Measurements from ENCODE around the gene CRB3. TPM values are rescaled to one million over a fixed set of nuclear protein-coding genes. Genes with fewer than 3 reads are reported as not detected.

CRB3 gene
- total and polyA plus RNA-seq, 2 donors, result 1.1 to 7.0 TPM

DNA sequence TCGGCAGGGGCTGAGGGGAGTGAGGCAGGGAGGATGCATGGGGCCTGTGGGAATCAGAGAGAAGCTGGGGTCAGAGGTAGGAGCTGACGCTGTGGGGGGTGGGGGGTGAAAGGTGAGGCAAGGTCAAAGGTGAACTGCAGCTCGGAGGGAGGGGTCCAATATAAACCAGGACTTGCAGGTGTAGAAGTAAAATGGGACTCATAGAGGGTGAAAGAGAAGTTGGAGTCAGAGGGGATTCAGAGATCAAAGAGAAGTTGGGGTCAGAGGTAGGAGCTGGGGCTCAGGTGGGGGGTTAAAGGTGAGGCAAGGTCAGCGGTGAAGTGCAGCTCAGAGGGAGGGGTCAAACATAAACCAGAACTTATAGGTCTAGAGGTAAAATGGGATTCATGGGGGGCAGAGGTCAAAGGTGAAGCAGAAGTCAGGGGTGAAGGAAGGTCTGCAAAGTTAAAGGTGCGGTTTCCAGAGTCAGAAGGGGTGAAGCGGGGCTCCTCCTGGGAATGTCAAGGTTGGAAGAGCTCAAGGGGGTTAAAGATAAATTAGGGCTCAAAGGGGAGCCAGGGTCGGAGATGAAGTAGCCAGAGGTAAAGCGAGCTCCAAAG lies 30.5 kb downstream of the CRB3 start:
- Histone ChIP-seq H3K9me3 (ENCODE audit: control insufficient read depth in 2 of 2, insufficient read depth in 1 of 2, low read length in 1 of 2) (peaks cover 0 to 4% of the 10 kb centered on the region in 2 donors), H3K4me1 (ENCODE audit: control insufficient read depth in 2 of 2, insufficient read depth in 2 of 2, low read length in 2 of 2) (peaks cover 0 to 3% of the 10 kb centered on the region in 2 donors), H3K4me3 (ENCODE audit: low read length in 2 of 2) (no peak overlapping the region), H3K36me3 (ENCODE audit: control insufficient read depth in 2 of 2, insufficient read depth in 2 of 2, low read length in 1 of 2) (no peaks in the 10 kb centered on the region), H3K27me3 (ENCODE audit: control insufficient read depth in 2 of 2, insufficient read depth in 1 of 2, low read length in 1 of 2) (peaks cover 0 to 10% of the 10 kb centered on the region in 2 donors), H3K27ac (ENCODE audit: low read depth in 1 of 2, low read length in 1 of 2) (no peak overlapping the region)
- WGBS, result 96% methylated on average over 8 of the region's 8 CpGs
- DNase-seq (ENCODE audit: low read depth in 6 of 9, low spot score in 9 of 9), result no peak

GRCh38 chr19:6495947-6496346 lies 31.9 kb downstream of the CRB3 start:
- H3K36me3 ChIP-seq (ENCODE audit: control insufficient read depth in 2 of 2, insufficient read depth in 2 of 2, low read length in 1 of 2), result no peaks in the 10 kb centered on the region
- H3K27me3 ChIP-seq (ENCODE audit: control insufficient read depth in 2 of 2, insufficient read depth in 1 of 2, low read length in 1 of 2), result peaks cover 8 to 24% of the 10 kb centered on the region in 2 donors
- no peak overlapping the region for H3K27ac ChIP-seq (ENCODE audit: low read depth in 1 of 2, low read length in 1 of 2)
- H3K9me3 ChIP-seq (ENCODE audit: control insufficient read depth in 2 of 2, insufficient read depth in 1 of 2, low read length in 1 of 2), result peaks cover 0 to 4% of the 10 kb centered on the region in 2 donors
- 98% methylated on average over 19 of the region's 19 CpGs for WGBS
- peaks cover 0 to 3% of the 10 kb centered on the region in 2 donors for H3K4me1 ChIP-seq (ENCODE audit: control insufficient read depth in 2 of 2, insufficient read depth in 2 of 2, low read length in 2 of 2)
- no peak overlapping the region for H3K4me3 ChIP-seq (ENCODE audit: low read length in 2 of 2)
- DNase-seq (ENCODE audit: low read depth in 6 of 9, low spot score in 9 of 9), result no peak

- peaks cover 0 to 3% of the 10 kb centered on the region in 2 donors for H3K4me1 ChIP-seq (ENCODE audit: control insufficient read depth in 2 of 2, insufficient read depth in 2 of 2, low read length in 2 of 2)
- H3K27me3 ChIP-seq (ENCODE audit: control insufficient read depth in 2 of 2, insufficient read depth in 1 of 2, low read length in 1 of 2), result peaks cover 32 to 49% of the 10 kb centered on the region in 2 donors
- H3K4me3 ChIP-seq (ENCODE audit: low read length in 2 of 2), result no peak overlapping the region
- no peaks in the 10 kb centered on the region for H3K9me3 ChIP-seq (ENCODE audit: control insufficient read depth in 2 of 2, insufficient read depth in 1 of 2, low read length in 1 of 2)
- WGBS, result 65% methylated on average over 7 of the region's 7 CpGs
- no peak for DNase-seq (ENCODE audit: low read depth in 6 of 9, low spot score in 9 of 9)
- no peak overlapping the region for H3K27ac ChIP-seq (ENCODE audit: low read depth in 1 of 2, low read length in 1 of 2)
- H3K36me3 ChIP-seq (ENCODE audit: control insufficient read depth in 2 of 2, insufficient read depth in 2 of 2, low read length in 1 of 2), result no peaks in the 10 kb centered on the region
These were observed 34.4 kb downstream of the CRB3 start for GRCh38 chr19:6498294-6499036.

DNA sequence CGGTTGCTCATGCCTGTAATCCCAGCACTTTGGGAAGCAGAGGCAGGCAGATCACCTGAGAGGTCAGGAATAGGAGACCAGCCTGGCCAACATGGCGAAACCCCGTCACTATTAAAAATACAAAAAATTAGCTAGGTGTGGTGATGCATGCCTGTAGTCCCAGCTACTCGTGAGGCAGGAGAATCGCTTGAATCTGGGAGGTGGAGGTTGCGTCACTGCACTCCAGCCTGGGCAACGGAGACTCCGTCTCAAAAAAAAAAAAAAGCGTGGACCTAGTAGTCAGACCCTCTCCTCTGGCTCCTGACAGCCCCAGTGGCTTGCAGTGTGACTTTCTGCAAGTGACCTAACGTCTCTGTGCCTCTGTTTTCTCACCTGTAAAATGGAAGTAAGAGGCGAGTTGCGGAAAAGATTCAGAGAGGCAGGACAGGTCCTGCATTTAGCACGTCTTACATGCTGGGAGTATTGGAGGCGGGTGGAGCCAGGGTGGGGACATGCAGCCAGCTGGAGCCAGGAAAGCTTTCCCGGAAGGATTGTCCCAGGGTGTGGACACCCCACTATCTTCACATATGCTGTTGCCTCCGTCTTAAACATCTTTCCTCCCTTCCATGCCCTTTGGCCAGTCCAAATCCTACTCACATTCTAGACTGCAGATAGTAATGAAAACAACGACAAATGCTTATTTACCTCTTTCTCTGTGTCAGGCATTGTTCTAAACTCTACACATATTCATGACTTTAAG lies 35.1 kb downstream of the CRB3 start:
- Histone ChIP-seq H3K9me3 (ENCODE audit: control insufficient read depth in 2 of 2, insufficient read depth in 1 of 2, low read length in 1 of 2) (no peaks in the 10 kb centered on the region), H3K27ac (ENCODE audit: low read depth in 1 of 2, low read length in 1 of 2) (no peak overlapping the region), H3K27me3 (ENCODE audit: control insufficient read depth in 2 of 2, insufficient read depth in 1 of 2, low read length in 1 of 2) (peaks cover 34 to 55% of the 10 kb centered on the region in 2 donors), H3K4me1 (ENCODE audit: control insufficient read depth in 2 of 2, insufficient read depth in 2 of 2, low read length in 2 of 2) (peaks cover 0 to 3% of the 10 kb centered on the region in 2 donors), H3K36me3 (ENCODE audit: control insufficient read depth in 2 of 2, insufficient read depth in 2 of 2, low read length in 1 of 2) (no peaks in the 10 kb centered on the region), H3K4me3 (ENCODE audit: low read length in 2 of 2) (no peak overlapping the region)
- 93% methylated on average over 17 of the region's 17 CpGs for WGBS
- no peak for DNase-seq (ENCODE audit: low read depth in 6 of 9, low spot score in 9 of 9)

DNA sequence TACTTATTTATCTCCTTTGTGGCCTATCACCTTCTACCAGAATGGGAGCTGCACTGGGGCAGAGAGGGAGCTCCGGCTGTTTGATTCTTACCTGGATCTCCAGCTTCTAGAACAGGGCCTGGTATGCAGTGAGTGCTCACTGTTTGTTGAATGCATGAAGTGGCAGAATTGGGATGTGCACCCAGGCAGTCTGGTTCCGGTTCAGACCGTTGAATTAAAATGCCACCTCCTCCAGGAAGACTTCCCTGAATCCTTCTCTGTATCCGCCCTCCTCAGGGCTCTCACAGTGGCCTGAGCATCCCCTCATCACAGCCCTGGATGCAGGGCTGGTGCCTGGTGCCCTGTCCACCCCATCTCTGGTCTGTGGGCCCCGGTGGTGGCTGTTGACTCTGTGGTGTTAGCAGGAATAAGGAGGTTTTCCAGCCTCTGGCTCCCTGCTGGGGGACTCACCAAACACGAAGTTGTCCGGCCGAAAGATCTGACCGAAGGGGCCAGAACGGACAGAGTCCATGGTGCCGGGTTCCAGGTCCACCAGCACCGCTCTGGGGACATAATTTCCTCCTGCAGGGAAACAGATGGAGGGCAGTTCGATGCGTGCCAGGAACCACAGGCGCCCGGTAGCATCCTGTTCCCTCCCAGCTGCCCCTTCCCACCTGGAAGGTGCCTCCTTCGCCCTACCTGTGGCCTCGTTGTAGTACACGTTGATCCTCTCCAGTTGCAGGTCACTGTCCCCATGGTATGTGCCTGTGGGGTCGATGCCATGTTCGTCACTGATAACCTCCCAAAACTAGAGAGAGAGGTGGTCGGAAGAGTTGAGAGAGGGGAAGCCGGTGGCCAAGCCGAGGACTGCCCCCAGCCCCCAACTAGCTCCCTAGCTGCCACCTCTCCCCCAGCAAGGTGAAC lies 37.0 kb downstream of the CRB3 start:
- no peak for DNase-seq (ENCODE audit: low read depth in 6 of 9, low spot score in 9 of 9)
- Histone ChIP-seq H3K27me3 (ENCODE audit: control insufficient read depth in 2 of 2, insufficient read depth in 1 of 2, low read length in 1 of 2) (peaks cover 34 to 55% of the 10 kb centered on the region in 2 donors), H3K9me3 (ENCODE audit: control insufficient read depth in 2 of 2, insufficient read depth in 1 of 2, low read length in 1 of 2) (no peaks in the 10 kb centered on the region), H3K4me3 (ENCODE audit: low read length in 2 of 2) (no peak overlapping the region), H3K36me3 (ENCODE audit: control insufficient read depth in 2 of 2, insufficient read depth in 2 of 2, low read length in 1 of 2) (no peaks in the 10 kb centered on the region), H3K27ac (ENCODE audit: low read depth in 1 of 2, low read length in 1 of 2) (no peak overlapping the region), H3K4me1 (ENCODE audit: control insufficient read depth in 2 of 2, insufficient read depth in 2 of 2, low read length in 2 of 2) (peaks cover 0 to 3% of the 10 kb centered on the region in 2 donors)
- 69% methylated on average over 24 of the region's 24 CpGs for WGBS

DNA sequence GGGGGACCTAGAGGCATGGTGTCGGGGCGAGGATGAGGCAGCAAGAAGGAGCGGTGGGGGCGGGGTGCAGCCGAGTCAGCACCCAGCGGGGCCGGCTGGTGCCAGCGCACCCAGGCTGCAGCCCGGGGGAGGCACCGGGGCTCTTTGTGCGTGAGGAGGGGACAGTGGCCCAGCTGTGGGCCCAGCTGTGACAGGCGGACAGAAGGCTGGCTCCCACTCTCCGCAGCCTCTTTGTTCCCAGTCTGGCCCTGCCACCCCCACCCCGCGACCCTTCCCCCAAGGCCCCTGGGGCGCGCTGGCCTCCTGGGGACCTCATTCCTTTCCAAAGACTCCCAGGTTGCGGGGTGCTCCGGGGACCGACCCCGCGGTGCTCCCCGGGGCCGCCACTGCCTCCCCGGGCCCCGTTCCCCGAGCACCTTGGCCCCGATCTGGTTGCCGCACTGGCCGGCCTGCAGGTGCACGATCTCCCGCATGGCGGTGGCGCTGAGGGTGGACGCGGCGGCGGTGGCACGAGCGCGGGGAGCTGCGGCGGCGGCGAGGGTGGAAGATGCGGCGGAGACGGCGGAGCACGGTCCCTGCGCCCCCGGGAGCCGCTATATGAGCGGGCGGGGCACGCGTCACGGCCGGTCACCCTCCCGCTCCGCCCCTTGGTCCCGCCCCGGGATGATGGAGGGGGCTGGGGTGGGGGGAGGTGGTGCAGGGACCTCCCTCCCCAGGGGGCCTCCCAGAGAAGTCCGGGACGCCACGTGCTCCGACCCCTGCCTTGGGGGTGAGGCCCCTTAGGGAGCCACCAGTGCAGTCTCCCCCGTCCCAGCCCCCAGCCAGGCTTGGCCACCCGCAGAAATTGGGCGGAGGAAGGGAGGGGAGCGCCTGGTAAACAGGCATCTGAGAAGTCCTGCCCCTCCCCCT lies 37.9 kb downstream of the CRB3 start, which contains the start of gene TUBB4A:
TUBB4A (minus strand) TSS at position 570 of the 909 bp plus-strand sequence; CDS start at position 473, 97 bp downstream.
- WGBS, result 3% methylated on average over 71 of the region's 71 CpGs
- Histone ChIP-seq H3K36me3 (ENCODE audit: control insufficient read depth in 2 of 2, insufficient read depth in 2 of 2, low read length in 1 of 2) (no peaks in the 10 kb centered on the region), H3K27me3 (ENCODE audit: control insufficient read depth in 2 of 2, insufficient read depth in 1 of 2, low read length in 1 of 2) (peaks cover 34 to 55% of the 10 kb centered on the region in 2 donors), H3K4me1 (ENCODE audit: control insufficient read depth in 2 of 2, insufficient read depth in 2 of 2, low read length in 2 of 2) (peaks cover 0 to 3% of the 10 kb centered on the region in 2 donors), H3K27ac (ENCODE audit: low read depth in 1 of 2, low read length in 1 of 2) (no peak within 1 kb of the TSS), H3K9me3 (ENCODE audit: control insufficient read depth in 2 of 2, insufficient read depth in 1 of 2, low read length in 1 of 2) (no peaks in the 10 kb centered on the region), H3K4me3 (ENCODE audit: low read length in 2 of 2) (peak within 1 kb of the TSS in 1 of 2 donors; percentile 31)
- DNase-seq (ENCODE audit: low read depth in 6 of 9, low spot score in 9 of 9), result no peak

DNA sequence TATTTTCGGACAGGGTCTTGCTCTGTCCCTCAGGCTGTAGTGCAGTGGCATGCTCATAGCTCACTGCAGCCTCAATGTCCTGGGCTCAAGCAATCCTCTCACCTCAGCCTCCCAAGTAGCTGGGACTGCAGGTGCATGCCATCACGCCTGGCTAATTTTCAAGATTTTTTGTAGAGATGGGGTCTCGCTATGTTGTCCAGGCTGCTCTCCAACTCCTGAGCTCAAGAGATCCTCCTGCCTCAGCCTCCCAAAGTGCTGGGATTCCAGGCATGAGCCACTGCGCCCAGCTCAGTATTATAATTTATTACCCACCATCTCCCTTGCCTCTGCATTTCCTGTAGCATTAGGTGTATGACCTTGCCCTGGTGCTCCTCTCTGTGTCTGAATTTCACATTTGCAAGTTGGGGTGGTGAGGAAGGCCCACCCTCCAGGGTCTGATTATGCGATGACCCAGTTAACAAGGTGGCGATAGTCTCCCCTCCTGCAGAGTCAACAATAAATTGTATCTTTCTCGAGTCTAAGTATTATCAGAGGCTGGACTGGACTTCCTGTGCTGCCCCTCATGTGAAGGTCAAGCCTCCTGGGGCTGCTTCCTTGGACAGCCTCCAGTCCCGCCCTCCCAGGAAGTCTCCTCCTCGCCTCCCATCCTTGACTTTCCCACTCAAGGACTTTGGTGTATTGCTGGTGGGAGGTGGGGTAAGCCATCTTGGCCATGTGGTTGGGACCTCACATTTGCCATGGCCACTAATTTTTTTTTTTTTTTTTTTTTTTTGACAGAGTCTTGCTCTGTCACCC lies 39.5 kb downstream of the CRB3 start:
- no peaks in the 10 kb centered on the region for H3K36me3 ChIP-seq (ENCODE audit: control insufficient read depth in 2 of 2, insufficient read depth in 2 of 2, low read length in 1 of 2)
- no peaks in the 10 kb centered on the region for H3K9me3 ChIP-seq (ENCODE audit: control insufficient read depth in 2 of 2, insufficient read depth in 1 of 2, low read length in 1 of 2)
- no peak for DNase-seq (ENCODE audit: low read depth in 6 of 9, low spot score in 9 of 9)
- no peak overlapping the region for H3K4me3 ChIP-seq (ENCODE audit: low read length in 2 of 2)
- H3K4me1 ChIP-seq (ENCODE audit: control insufficient read depth in 2 of 2, insufficient read depth in 2 of 2, low read length in 2 of 2), result no peaks in the 10 kb centered on the region
- 96% methylated on average over 9 of the region's 9 CpGs for WGBS
- no peak overlapping the region for H3K27ac ChIP-seq (ENCODE audit: low read depth in 1 of 2, low read length in 1 of 2)
- H3K27me3 ChIP-seq (ENCODE audit: control insufficient read depth in 2 of 2, insufficient read depth in 1 of 2, low read length in 1 of 2), result peaks cover 34 to 53% of the 10 kb centered on the region in 2 donors

Measured in thymus (tissue), 11 donors.